Esophagus muscularis mucosa (tissue), 4 donors: Measurements from ENCODE around the gene FGFBP2. TPM values are rescaled to one million over a fixed set of nuclear protein-coding genes. Genes with fewer than 3 reads are reported as not detected.
A peak's percentile ranks its signal among the peaks of the same experiment; 100 is the strongest.

ENCODE experiments used
- DNase-seq: peaks from one replicate; pipeline ENCODE4 v3.0.0-alpha.2; 2017; ENCODE audit errors: extremely low spot score
- H3K27ac ChIP-seq, 4 donors: fragments of 200-600 bp; sonication (generic); replicated peaks in 1 of 4; 1 replicate in 3 of 4; 2 replicates in 1 of 4; pipeline ENCODE4 v1.5.1; 2016 to 2019; ENCODE audit warnings: mild to moderate bottlenecking in 1 of 4
- H3K27me3 ChIP-seq, 4 donors: fragments of 200-600 bp; sonication (generic); one replicate each; pipeline versions ENCODE4 v1.5.1 to v1.6.0; 2016 to 2019
- H3K36me3 ChIP-seq, 4 donors: fragments of 200-600 bp; sonication (generic); one replicate each; pipeline ENCODE4 v1.5.1; 2016 to 2019
- H3K4me1 ChIP-seq, 4 donors: fragments of 200-600 bp; sonication (generic); one replicate each; pipeline ENCODE4 v1.5.1; 2016 to 2019
- H3K4me3 ChIP-seq, 4 donors: fragments of 200-600 bp; sonication (generic); 1 replicate in 2 of 4; 2 replicates in 2 of 4; pipeline ENCODE4 v1.5.1; 2016 to 2019; ENCODE audit warnings: mild to moderate bottlenecking in 4 of 4, moderate library complexity in 1 of 4
- H3K9me3 ChIP-seq, 4 donors: fragments of 200-600 bp; sonication (generic); 1 replicate in 3 of 4; 2 replicates in 1 of 4; pipeline ENCODE4 v1.5.1; 2016 to 2019
- EP300 ChIP-seq: sonication (generic); formaldehyde crosslinking; IDR thresholded peaks from one replicate; pipeline ENCODE4 v1.6.1; 2017; ENCODE audit warnings: antibody characterized with exemption
- POLR2A ChIP-seq: fragments of 450-650 bp; IDR thresholded peaks from one replicate; pipeline ENCODE4 v1.6.1; 2017; ENCODE audit warnings: antibody characterized with exemption, moderate library complexity, mild to moderate bottlenecking, low read depth
- POLR2AphosphoS5 ChIP-seq, 2 donors: sonication (generic); formaldehyde crosslinking; IDR thresholded peaks; one replicate each; pipeline ENCODE4 v1.6.1; 2017; ENCODE audit warnings: antibody characterized with exemption in 2 of 2
- WGBS: methylation state at CpG from one replicate; pipeline ENCODE4 v1.1.5; 2018; 5-methylcytosine and 5-hydroxymethylcytosine counted together
- intact Hi-C: fragments of 100-400 bp; cut with DNase I; formaldehyde crosslinking; loops from one replicate; pipeline ENCODE4 v1.15.1; 2023
- total RNA-seq, 4 donors: library from RNA; depleted of rRNA; stranded (reverse); fragments of >200 nt; gene quantifications; one replicate each; pipeline versions ENCODE4 v1.1.0 to v1.2.1, GENCODE V29; 2016
- TF ChIP-seq, protein P1 (sequence below), 3 experiments: fragments of 200-600 bp in 2 of 3; fragments of 450-650 bp in 1 of 3; sonication (generic) in 2 of 3; IDR thresholded peaks; one replicate each; pipeline ENCODE4 v1.5.1; 2017 to 2019; ENCODE audit warnings: antibody characterized with exemption in 3 of 3, mild to moderate bottlenecking in 2 of 3, moderate library complexity in 1 of 3

FGFBP2 gene
- total RNA-seq, 4 donors from 2014 or later: 2.8 to 6.7 (median 6.0) TPM

DNA sequence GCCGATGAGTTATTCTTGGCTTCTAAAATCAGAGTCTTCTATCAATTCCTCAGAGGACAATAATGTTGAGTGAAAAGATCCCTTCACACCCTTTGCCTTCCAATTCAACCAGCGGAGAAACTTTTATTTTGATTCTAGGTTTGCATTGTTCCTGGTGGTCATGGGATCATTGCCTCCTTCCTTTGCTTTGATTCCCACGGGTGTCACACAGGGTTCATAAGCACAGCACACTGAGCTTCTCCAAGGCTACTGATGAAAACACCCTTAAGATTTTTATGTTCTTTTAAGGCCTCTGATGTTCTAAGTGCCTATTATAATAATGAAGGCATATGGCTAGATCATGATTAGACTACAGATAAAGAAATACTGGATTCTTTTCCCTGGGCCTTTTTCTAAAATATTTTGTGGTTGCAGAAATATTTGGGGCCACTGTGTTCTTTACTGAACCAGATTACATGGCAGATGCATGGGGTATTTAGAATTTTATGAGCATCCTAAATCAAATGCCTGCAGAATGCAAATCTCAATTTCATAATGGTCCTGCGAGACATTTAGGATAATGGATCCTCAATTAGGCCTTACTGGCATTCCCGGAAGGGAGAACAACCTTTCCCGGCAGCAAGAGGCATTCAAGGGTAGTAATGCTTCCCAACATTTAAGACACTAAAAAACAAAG lies 43.9 kb upstream of the FGFBP2 start:
- no peak overlapping the region for H3K4me3 ChIP-seq
- WGBS: 85% methylated on average over 6 of the region's 6 CpGs
- no peaks in the 10 kb centered on the region for H3K4me1 ChIP-seq
- H3K27me3 ChIP-seq: peaks cover 0 to 7% (median 0%) of the 10 kb centered on the region in 4 donors
- no peak for DNase-seq
- TF ChIP-seq, protein P1, sequence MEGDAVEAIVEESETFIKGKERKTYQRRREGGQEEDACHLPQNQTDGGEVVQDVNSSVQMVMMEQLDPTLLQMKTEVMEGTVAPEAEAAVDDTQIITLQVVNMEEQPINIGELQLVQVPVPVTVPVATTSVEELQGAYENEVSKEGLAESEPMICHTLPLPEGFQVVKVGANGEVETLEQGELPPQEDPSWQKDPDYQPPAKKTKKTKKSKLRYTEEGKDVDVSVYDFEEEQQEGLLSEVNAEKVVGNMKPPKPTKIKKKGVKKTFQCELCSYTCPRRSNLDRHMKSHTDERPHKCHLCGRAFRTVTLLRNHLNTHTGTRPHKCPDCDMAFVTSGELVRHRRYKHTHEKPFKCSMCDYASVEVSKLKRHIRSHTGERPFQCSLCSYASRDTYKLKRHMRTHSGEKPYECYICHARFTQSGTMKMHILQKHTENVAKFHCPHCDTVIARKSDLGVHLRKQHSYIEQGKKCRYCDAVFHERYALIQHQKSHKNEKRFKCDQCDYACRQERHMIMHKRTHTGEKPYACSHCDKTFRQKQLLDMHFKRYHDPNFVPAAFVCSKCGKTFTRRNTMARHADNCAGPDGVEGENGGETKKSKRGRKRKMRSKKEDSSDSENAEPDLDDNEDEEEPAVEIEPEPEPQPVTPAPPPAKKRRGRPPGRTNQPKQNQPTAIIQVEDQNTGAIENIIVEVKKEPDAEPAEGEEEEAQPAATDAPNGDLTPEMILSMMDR (IDR thresholded peaks at IDR 0.05): no peak
- no peak overlapping the region for H3K27ac ChIP-seq
- intact Hi-C loops: no loop called here
- no peaks in the 10 kb centered on the region for H3K36me3 ChIP-seq
- H3K9me3 ChIP-seq: no peaks in the 10 kb centered on the region

- TF ChIP-seq POLR2AphosphoS5 (IDR thresholded peaks at IDR 0.05) (no peak), EP300 (no peak), POLR2A (no peak)
- TF ChIP-seq, protein P1 (IDR thresholded peaks at IDR 0.05): no peak
- H3K27ac ChIP-seq: no peak overlapping the region
- H3K9me3 ChIP-seq: no peaks in the 10 kb centered on the region
- no peaks in the 10 kb centered on the region for H3K27me3 ChIP-seq
- H3K4me3 ChIP-seq: no peak overlapping the region
- H3K36me3 ChIP-seq: no peaks in the 10 kb centered on the region
- H3K4me1 ChIP-seq: peaks cover 6 to 9% (median 9%) of the 10 kb centered on the region in 4 donors
- WGBS: 80% methylated on average over 4 of the region's 5 CpGs
- intact Hi-C loops: no loop called here
- no peak for DNase-seq
These were observed 42.7 kb upstream of the FGFBP2 start for GRCh38 chr4:16005676-16006075.

GRCh38 chr4:16001484-16001858 lies 38.5 kb upstream of the FGFBP2 start:
- Histone ChIP-seq H3K27ac (no peak overlapping the region), H3K4me1 (peaks cover 6 to 9% (median 9%) of the 10 kb centered on the region in 4 donors), H3K36me3 (no peaks in the 10 kb centered on the region), H3K9me3 (no peaks in the 10 kb centered on the region), H3K27me3 (no peaks in the 10 kb centered on the region), H3K4me3 (no peak overlapping the region)
- intact Hi-C loops: loop anchor here (2.0 to 5.0 kb wide), 3 partner anchors 39 to 195 kb away; partner anchors contain the start of gene FGFBP2
- WGBS: 4% methylated on average over 4 of the region's 4 CpGs
- TF ChIP-seq POLR2AphosphoS5 (IDR thresholded peaks at IDR 0.05) (no peak), POLR2A (no peak)
- TF ChIP-seq, protein P1 (IDR thresholded peaks at IDR 0.05): peak; percentile 78 to 86 (median 81)
- no peak for DNase-seq

GRCh38 chr4:16000708-16001483 lies 37.9 kb upstream of the FGFBP2 start:
- Histone ChIP-seq H3K27ac (no peak overlapping the region), H3K4me3 (no peak overlapping the region), H3K27me3 (no peaks in the 10 kb centered on the region), H3K4me1 (peaks cover 6 to 9% (median 9%) of the 10 kb centered on the region in 4 donors), H3K36me3 (no peaks in the 10 kb centered on the region), H3K9me3 (no peaks in the 10 kb centered on the region)
- intact Hi-C loops: loop anchor here (2.0 to 5.0 kb wide), 3 partner anchors 39 to 194 kb away; partner anchors contain the start of gene FGFBP2
- TF ChIP-seq POLR2AphosphoS5 (IDR thresholded peaks at IDR 0.05) (no peak), EP300 (no peak)
- TF ChIP-seq, protein P1 (IDR thresholded peaks at IDR 0.05): no peak
- WGBS: 66% methylated on average over 11 of the region's 12 CpGs
- DNase-seq: no peak
